Measurements from ENCODE around the gene LZTR1. TPM values are rescaled to one million over a fixed set of nuclear protein-coding genes. Genes with fewer than 3 reads are reported as not detected.

Gene LZTR1
- total RNA-seq, 1 experiment from 2014 or later = 40.2 TPM

DNA sequence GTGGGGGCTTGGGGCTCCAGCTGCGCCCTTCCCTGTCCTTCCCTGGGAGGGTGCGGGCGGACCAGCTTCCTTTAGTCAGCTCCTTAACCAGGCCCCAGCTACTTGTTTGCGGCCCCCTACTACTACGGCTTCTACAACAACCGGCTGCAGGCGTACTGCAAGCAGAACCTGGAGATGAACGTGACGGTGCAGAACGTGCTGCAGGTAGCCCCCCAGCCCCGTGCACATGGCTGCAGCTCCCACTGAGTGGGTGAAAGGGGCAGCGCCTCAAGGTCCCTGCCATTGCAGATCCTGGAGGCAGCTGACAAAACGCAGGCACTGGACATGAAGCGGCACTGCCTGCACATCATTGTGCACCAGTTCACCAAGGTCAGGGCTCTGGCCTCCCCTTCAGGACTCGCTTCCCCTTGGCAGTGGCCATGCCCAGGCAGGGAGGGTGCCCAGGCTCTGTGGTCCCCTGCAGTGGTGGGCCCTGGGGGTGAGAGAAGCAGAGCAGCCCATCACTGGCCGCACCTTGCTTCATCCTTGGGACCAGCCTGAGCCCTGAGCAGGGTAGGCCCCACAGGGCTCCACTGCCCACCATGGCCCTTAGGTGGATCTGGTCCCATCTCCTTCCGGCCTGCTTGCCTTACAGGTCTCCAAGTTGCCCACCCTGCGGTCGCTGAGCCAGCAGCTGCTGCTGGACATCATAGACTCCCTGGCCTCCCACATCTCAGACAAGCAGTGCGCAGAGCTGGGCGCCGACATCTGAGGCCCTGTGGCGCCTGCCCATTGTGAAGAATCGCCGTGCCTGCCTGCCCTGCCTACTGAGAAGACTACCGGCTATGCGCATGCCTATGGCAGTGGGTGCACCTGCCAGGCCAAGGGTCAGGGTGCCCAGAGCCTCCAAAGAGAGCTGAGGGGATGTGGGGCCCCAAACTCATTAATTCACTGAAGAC lies 14.8 kb downstream of the LZTR1 start:
- DNase-seq (ENCODE audit: low read depth, low spot score) (no peak), ATAC-seq (no peak)
- TF ChIP-seq TCF7L2 (IDR thresholded peaks at IDR 0.05; ENCODE audit: low read depth, low read length) (no peak), REST (IDR thresholded peaks at IDR 0.05; ENCODE audit: insufficient read depth in 1 of 2, low read depth in 2 of 2, low read length in 1 of 2) (no peak), POLR2AphosphoS5 (IDR thresholded peaks at IDR 0.05; ENCODE audit: low read depth, low read length) (no peak), SIN3A (IDR thresholded peaks at IDR 0.05; ENCODE audit: borderline replicate concordance, insufficient read depth, low read depth, low read length) (no peak)
- TF ChIP-seq, protein P1, sequence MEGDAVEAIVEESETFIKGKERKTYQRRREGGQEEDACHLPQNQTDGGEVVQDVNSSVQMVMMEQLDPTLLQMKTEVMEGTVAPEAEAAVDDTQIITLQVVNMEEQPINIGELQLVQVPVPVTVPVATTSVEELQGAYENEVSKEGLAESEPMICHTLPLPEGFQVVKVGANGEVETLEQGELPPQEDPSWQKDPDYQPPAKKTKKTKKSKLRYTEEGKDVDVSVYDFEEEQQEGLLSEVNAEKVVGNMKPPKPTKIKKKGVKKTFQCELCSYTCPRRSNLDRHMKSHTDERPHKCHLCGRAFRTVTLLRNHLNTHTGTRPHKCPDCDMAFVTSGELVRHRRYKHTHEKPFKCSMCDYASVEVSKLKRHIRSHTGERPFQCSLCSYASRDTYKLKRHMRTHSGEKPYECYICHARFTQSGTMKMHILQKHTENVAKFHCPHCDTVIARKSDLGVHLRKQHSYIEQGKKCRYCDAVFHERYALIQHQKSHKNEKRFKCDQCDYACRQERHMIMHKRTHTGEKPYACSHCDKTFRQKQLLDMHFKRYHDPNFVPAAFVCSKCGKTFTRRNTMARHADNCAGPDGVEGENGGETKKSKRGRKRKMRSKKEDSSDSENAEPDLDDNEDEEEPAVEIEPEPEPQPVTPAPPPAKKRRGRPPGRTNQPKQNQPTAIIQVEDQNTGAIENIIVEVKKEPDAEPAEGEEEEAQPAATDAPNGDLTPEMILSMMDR (IDR thresholded peaks at IDR 0.05) = no peak
- no TSS peak for BruUV-seq (replicated peaks)
- in situ Hi-C loops (cut with HindIII; ENCODE audit: low pct_unique_long_range_greater_than_20kb, low sequenced_read_pairs) (no loop called here), intact Hi-C loops (cut with micrococcal nuclease; ENCODE audit: unreplicated experiment) (no loop called here)
- ChIA-PET POLR2A (no interaction called here), CTCF (no interaction called here)
- Histone ChIP-seq H3K4me3 (ENCODE audit: low read depth in 2 of 2, low read length in 2 of 2) (no peak overlapping the region), H3K4me1 (ENCODE audit: control insufficient read depth, insufficient read depth, low read length) (peaks cover 9% of the 10 kb centered on the region), H3K36me3 (ENCODE audit: control insufficient read depth, insufficient read depth, low read length) (no peaks in the 10 kb centered on the region), H3K27ac (ENCODE audit: low read length) (no peak overlapping the region), H3K9me3 (ENCODE audit: control insufficient read depth, insufficient read depth, low read depth, low read length) (no peaks in the 10 kb centered on the region), H3K27me3 (ENCODE audit: control insufficient read depth, insufficient read depth, low read length) (no peaks in the 10 kb centered on the region)

DNA sequence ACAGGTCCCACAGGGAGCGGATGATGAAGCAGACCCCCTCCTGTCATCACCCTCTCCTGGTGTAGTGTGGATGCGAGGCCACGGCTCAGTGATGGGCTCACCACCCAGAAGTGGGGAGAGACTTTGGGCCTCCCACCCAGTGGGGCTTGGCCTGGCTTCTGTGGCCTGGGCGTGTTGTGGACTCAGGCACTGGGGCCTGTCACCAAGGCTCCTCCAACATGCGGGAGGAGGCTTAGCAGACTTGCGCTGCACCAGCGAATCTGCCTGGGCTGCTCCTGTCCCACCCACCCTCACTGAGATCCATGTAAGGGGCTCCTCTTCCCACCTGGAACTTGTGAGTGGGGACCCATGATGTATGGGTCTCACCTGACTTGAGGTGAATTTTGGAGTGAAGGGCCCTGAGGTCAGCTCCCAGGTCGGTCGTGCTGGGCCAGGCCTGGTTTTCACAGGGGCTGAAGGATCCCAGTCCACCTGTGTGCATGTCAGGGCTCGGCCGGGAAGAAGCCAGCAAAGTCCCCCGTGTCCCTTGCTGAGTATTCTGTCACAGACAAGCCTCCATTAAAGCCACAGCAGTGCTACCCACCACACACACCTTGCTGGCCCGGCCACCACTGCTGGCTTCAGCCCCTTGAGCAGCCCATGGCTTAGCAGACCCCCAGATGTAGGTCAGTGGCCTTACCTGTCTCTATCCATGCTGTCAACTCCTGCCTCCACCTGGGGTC lies 15.6 kb downstream of the LZTR1 start:
- no peak for ATAC-seq
- TF ChIP-seq TCF7L2 (IDR thresholded peaks at IDR 0.05; ENCODE audit: low read depth, low read length) = no peak
- no peak for TF ChIP-seq REST (IDR thresholded peaks at IDR 0.05; ENCODE audit: insufficient read depth in 1 of 2, low read depth in 2 of 2, low read length in 1 of 2)
- TF ChIP-seq POLR2AphosphoS5 (IDR thresholded peaks at IDR 0.05; ENCODE audit: low read depth, low read length) = no peak
- TF ChIP-seq, protein P1 (IDR thresholded peaks at IDR 0.05) = no peak
- no peak for TF ChIP-seq SIN3A (IDR thresholded peaks at IDR 0.05; ENCODE audit: borderline replicate concordance, insufficient read depth, low read depth, low read length)

More for the DNA sequence above, 15.6 kb downstream of the LZTR1 start:
- no peaks in the 10 kb centered on the region; the same call in 1 of the 2 replicates for H3K36me3 ChIP-seq (ENCODE audit: control insufficient read depth, insufficient read depth, low read length)
- H3K27me3 ChIP-seq (ENCODE audit: control insufficient read depth, insufficient read depth, low read length) = no peaks in the 10 kb centered on the region
- no peak for DNase-seq (ENCODE audit: low read depth, low spot score)
- no peaks in the 10 kb centered on the region for H3K9me3 ChIP-seq (ENCODE audit: control insufficient read depth, insufficient read depth, low read depth, low read length)
- BruUV-seq (replicated peaks) = no TSS peak
- H3K27ac ChIP-seq (ENCODE audit: low read length) = no peak overlapping the region
- in situ Hi-C loops (cut with HindIII; ENCODE audit: low pct_unique_long_range_greater_than_20kb, low sequenced_read_pairs) = no loop called here
- H3K4me1 ChIP-seq (ENCODE audit: control insufficient read depth, insufficient read depth, low read length) = peaks cover 9% of the 10 kb centered on the region
- ChIA-PET CTCF (no interaction called here), POLR2A (no interaction called here)
- H3K4me3 ChIP-seq (ENCODE audit: low read depth in 2 of 2, low read length in 2 of 2) = no peak overlapping the region
- intact Hi-C loops (cut with micrococcal nuclease; ENCODE audit: unreplicated experiment) = no loop called here

All from Panc1 (cell line).